ENCODE data around the gene TUBB3.
"Not testable (repeated sequence)": the region's sequence is repeated elsewhere in the genome, so short reads cannot be mapped to it uniquely, and the experiment has no call there.

Gene TUBB3

GRCh38 chr16:89962754-89963498 is 39.8 kb downstream of the TUBB3 start:
- no peak for DNase-seq (ENCODE audit: insufficient read length, low spot score)
- FAIRE-seq: no peak

- DNase-seq (ENCODE audit: insufficient read length, low spot score) (no peak), FAIRE-seq (no peak)
These were observed 41.1 kb downstream of the TUBB3 start for GRCh38 chr16:89964201-89964600.

GRCh38 chr16:89965447-89966225 is 42.5 kb downstream of the TUBB3 start:
- no peak for FAIRE-seq
- no peak for DNase-seq (ENCODE audit: insufficient read length, low spot score)

- FAIRE-seq: no peak
- DNase-seq (ENCODE audit: insufficient read length, low spot score): no peak
These were observed 43.6 kb downstream of the TUBB3 start for GRCh38 chr16:89966756-89967155.

- FAIRE-seq; DNase-seq (ENCODE audit: insufficient read length, low spot score): not testable (repeated sequence)
These were observed 44.3 kb downstream of the TUBB3 start for GRCh38 chr16:89967436-89967835.

- not testable (repeated sequence) for FAIRE-seq; DNase-seq (ENCODE audit: insufficient read length, low spot score)
These were observed 44.9 kb downstream of the TUBB3 start for GRCh38 chr16:89968074-89968473.

- no peak for DNase-seq (ENCODE audit: insufficient read length, low spot score)
- no peak for FAIRE-seq
These were observed 46.7 kb downstream of the TUBB3 start for GRCh38 chr16:89969741-89970410.

- FAIRE-seq: no peak
- no peak for DNase-seq (ENCODE audit: insufficient read length, low spot score)
These were observed 48.5 kb downstream of the TUBB3 start for GRCh38 chr16:89971495-89972243.

GRCh38 chr16:89972244-89973234 is 49.4 kb downstream of the TUBB3 start:
- FAIRE-seq (no peak), DNase-seq (ENCODE audit: insufficient read length, low spot score) (peak; percentile 99)

GRCh38 chr16:89973235-89973634 is 50.1 kb downstream of the TUBB3 start:
- no peak for FAIRE-seq
- DNase-seq (ENCODE audit: insufficient read length, low spot score): no peak

GRCh38 chr16:89973654-89974335 is 50.7 kb downstream of the TUBB3 start:
- DNase-seq (ENCODE audit: insufficient read length, low spot score) (no peak), FAIRE-seq (no peak)

GRCh38 chr16:89974870-89975269 is 51.7 kb downstream of the TUBB3 start:
- DNase-seq (ENCODE audit: insufficient read length, low spot score) (no peak), FAIRE-seq (no peak)

GRCh38 chr16:89981414-89981813 is 58.3 kb downstream of the TUBB3 start:
- FAIRE-seq: no peak
- no peak for DNase-seq (ENCODE audit: insufficient read length, low spot score)

- FAIRE-seq: peak; percentile 23
These were observed 59.2 kb downstream of the TUBB3 start for GRCh38 chr16:89982318-89982717.

GRCh38 chr16:89983536-89983935 is 60.4 kb downstream of the TUBB3 start:
- FAIRE-seq (no peak), DNase-seq (ENCODE audit: insufficient read length, low spot score) (no peak)

More at GRCh38 chr16:89982318-89982717, 59.2 kb downstream of the TUBB3 start:
- no peak for DNase-seq (ENCODE audit: insufficient read length, low spot score)

GRCh38 chr16:89984216-89984615 is 61.1 kb downstream of the TUBB3 start:
- FAIRE-seq (no peak), DNase-seq (ENCODE audit: insufficient read length, low spot score) (no peak)

- no peak for FAIRE-seq
- DNase-seq (ENCODE audit: insufficient read length, low spot score): no peak
These were observed 62.1 kb downstream of the TUBB3 start for GRCh38 chr16:89985219-89985618.
